Left hindlimb (tissue), 1 donor: Measurements from ENCODE around the gene NRDE2.

Experiments
- DNase-seq: peaks from one replicate; pipeline ENCODE4 v3.0.0-alpha.2; 2018

The NRDE2 gene, protein sequence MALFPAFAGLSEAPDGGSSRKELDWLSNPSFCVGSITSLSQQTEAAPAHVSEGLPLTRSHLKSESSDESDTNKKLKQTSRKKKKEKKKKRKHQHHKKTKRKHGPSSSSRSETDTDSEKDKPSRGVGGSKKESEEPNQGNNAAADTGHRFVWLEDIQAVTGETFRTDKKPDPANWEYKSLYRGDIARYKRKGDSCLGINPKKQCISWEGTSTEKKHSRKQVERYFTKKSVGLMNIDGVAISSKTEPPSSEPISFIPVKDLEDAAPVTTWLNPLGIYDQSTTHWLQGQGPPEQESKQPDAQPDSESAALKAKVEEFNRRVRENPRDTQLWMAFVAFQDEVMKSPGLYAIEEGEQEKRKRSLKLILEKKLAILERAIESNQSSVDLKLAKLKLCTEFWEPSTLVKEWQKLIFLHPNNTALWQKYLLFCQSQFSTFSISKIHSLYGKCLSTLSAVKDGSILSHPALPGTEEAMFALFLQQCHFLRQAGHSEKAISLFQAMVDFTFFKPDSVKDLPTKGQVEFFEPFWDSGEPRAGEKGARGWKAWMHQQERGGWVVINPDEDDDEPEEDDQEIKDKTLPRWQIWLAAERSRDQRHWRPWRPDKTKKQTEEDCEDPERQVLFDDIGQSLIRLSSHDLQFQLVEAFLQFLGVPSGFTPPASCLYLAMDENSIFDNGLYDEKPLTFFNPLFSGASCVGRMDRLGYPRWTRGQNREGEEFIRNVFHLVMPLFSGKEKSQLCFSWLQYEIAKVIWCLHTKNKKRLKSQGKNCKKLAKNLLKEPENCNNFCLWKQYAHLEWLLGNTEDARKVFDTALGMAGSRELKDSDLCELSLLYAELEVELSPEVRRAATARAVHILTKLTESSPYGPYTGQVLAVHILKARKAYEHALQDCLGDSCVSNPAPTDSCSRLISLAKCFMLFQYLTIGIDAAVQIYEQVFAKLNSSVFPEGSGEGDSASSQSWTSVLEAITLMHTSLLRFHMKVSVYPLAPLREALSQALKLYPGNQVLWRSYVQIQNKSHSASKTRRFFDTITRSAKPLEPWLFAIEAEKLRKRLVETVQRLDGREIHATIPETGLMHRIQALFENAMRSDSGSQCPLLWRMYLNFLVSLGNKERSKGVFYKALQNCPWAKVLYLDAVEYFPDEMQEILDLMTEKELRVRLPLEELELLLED

DNA sequence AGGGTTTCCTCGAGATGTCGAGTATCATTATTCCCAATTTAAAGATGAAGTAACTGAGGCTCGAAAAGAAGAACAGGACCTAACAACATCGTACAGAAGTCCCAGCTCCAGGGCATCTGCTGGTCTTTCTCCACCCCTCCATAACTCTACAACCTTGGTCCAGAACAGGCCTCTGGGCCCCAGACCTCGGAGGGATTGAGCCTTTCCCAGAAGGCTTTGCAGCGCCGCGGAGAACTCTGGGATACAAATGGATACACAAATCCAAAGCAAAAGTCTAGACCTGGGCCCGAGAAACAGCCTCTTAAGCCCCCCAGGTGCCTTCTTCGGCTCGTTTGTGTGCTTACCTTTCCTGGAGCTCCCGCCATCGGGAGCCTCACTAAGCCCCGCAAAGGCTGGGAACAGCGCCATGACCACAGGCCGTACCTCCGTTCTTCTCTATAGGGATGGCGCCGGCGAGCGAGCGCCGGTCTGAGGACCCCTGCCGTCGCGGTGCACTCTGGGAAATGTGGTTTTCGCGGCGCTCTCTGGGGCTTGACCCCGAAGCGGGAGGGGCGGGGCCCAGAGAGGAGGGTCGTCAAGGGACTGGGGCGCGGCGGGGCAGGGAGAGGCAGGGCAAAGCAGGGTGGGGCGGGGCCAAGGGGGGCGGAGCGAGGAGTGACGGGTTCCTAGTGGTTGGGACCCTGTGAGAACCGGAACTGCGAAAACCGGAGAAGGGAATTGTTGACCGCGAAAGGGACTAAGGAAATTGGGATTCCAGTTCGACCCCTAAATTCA is at the start of gene NRDE2:
NRDE2 (minus strand) TSS at position 445 of the 774 bp plus-strand sequence; CDS start at position 408, 37 bp downstream.
- peak; percentile 99 for DNase-seq

DNA sequence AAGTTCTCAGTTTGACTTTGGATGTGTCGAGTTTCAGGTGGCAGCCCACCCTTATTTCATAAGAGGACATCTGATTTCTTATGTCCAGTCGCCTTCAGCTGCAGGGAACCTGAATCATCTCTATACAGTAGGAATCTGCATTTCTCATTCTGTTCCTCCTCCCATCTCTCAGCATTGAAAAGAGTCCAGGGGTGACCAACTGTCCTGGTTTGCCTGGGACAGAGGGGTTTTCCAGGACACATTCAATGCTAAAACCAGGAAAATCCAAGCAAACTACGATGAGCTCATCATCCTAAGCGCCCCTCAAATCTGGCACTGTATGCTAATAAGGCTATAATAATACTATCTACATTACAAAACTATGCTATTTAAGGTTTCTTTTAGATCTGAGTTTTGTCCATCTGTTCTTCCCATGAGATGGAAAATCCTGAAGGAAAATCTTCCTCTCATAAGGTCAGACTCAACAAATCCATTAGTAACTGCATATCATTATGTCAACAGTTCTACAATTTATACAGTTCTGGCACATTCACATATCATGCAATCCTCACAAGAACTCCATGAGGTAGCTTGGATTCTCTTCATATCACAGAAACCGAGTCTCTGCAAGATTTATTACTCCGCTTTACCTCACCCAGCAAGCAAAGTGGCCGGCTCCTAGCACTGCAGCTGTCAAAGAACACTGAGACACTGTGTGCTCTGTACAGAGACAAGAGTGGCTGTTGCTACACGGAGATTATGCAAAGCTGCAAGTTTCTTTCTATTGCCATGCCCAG is 49.5 kb upstream of the NRDE2 start:
- DNase-seq, result peak; percentile 44

DNA sequence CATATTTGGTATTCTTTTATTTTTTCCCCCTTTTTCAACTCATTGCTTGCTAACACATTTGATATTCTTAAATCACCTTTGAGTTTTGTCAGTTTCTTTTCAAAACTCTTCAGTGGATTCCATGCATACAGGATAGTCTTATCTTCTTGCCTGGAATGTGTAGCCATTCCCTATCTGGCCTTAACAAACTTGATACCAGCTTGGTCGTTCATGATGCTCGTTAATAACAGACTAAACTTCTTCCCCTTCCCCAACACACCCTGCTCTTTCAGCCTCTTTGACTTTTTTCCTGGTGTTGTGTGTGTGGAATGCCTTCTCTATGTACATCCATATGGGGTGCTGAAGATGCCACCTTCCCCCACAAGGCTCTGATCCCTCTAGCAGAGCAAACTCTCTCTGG is 47.4 kb upstream of the NRDE2 start:
- DNase-seq, result no peak

DNA sequence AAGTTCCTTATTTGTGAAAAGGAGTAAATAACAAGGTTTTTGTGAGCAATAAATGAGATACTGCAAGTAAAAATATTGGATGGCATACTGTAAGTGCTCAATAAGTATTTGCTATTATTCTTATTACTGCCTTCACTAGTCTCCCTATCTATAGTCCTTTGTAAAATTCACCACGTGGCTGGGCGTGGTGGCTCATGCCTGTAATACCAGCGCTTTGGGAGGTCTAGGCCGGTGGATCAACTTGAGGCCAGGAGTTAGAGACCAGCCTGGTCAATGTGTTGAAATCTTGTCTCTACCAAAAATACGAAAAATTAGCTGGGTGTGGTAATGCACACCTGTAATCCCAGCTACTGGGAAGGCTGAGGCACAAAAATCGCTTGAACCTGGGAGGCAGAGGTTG is 46.5 kb upstream of the NRDE2 start:
- DNase-seq, result no peak

DNA sequence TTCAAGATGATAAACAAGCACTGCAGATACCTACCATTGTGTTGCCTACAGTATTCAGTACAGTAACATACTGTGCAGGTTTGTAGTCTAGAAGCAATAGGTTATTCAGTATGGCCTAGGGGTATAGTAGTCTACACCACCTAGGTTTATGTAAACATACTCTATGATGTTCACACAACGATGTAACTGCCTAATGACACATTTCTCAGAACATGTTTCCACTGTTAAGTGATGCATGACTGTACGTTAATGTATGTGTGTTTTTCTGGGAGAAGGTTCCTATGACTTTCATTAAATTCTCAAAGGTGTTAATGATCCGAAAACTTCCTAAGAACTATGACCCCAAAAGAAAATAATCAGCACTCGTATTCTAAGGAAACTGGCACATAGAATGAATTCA is 44.2 kb upstream of the NRDE2 start:
- DNase-seq, result no peak

DNA sequence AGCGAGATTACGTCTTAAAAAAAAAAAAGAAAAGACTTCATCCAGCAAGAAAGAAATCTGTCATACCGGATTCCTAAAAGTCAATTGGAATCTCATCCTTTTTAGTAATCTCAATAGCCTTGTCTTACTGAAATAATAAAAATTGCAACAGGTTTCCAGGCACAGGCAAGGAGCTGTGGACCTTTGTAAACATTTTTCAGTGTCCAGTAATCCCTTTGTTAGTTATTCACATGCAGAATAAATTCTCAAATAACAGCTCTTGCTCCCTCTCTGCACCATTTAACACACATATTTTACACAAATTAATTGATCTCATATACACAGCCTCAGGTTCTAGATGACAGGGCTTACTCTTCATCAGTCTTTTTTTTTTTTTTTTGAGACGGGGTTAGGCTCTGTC is 43.1 kb upstream of the NRDE2 start:
- DNase-seq, result no peak

DNA sequence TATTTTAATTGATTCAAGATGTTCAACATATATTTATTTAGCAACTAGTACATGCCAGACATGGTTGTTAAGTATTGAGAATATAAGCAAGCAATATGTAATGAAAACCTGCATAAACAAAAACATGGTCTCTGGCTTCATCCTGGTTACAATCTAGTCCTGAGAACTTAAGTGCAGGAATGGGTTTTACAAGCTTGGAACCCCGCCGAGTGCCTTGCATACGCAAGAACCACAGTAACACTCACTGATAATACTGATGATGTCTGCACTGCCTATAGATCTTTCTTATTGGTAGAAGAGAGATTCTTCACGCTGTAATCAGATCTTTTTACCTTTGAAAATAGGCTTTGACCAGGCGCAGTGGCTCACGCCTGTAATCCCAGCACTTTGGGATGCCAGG is 42.1 kb upstream of the NRDE2 start:
- no peak for DNase-seq

DNA sequence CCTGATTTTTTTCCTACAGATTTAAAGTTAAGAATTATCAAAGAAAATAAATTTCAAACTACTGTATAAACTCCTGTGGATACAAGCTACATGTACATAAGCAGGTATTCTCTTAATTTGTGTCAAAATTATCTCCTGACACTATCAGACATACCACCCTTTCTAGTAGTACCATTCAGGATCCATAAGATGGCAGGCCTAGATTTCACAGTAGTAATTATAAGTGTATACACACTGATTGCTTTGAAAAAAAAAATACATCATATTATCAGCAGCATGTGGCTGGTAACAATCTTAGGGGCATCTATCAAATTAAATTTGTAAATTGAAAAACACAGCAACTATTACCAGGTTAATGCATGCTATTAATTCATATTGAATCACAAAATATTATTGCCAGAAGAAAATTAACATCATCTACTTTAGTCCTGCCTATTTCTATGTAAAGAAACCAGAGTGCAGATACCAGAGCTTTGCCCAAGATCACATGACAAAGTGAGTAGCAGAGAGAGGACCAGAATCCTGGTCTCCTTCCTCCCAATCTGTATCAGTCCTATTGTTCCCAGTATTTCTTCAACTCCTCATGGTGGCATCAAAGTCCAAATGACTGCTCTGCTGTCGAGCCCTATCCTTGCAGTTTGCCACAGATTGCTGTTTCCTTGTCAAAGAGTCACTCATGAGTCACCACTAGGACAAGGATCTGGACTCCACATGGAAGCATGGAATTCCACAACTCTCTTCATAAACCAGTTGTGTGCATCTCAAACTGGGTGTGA is 37.4 kb upstream of the NRDE2 start:
- DNase-seq, result no peak

DNA sequence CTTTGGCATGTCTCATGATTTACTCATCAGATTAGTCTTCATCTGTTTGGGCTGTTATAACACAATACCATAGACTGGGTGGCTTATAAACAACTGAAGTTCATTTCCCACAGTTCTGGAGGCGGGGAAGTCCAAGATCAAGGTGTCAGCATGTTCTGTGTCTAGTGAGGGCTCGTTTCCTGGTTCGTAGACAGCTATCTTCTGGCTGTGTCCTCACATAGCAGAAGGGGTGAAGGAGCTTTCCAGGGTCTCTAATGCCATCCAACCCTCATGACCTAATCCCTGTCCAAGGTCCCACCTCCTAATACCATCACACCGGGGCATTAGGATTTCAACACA is 30.8 kb upstream of the NRDE2 start:
- no peak for DNase-seq

DNA sequence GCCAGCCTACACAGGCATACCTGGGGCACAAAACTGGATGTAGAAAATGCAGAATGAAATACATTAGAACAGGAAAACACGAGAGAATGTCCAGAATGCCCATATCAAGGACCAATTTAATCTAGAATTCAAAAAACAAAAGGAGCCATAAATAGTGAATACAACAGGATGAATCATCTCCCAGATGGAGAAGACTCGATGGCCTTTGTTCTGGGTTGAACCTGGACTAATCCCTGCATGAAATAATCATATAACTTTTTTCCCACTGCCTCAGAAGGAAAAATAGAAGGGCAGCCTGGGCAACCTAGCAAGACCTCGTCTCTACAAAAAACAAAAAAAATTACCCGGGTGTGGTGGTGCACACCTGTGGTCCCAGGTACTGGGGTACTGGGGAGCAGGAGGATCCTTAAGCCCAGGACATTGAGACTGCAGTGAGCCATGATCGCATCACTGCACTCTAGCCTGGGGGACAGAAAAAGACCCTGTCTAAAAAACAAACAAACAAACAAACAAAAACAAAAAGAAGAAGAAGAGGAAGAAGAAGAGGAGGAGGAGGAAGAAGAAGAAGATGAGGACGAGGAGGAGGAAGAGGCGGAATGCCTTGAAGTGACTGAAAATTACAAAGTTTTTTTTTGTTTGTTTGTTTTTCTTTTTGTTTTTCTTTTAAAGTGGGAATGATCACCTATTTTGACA is 30.3 kb upstream of the NRDE2 start:
- DNase-seq, result no peak

DNA sequence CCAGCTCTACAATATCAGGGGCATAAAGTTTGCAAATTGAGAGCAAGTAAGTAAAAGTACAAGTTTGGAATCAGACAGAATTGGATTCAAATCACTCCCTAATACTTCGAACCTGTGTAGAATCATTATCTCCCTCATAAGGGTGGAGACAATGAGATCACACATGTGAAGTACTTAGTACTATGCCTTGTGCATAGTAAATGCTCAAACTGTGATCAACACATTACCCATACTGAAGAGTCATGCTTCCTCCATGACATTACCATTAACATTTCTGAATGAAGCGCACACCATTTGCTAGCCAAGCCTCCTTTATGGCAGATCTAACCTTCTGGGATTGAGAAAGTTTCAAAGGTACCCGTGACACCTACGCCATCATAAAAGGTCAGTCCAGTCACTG is 26.6 kb upstream of the NRDE2 start:
- no peak for DNase-seq

DNA sequence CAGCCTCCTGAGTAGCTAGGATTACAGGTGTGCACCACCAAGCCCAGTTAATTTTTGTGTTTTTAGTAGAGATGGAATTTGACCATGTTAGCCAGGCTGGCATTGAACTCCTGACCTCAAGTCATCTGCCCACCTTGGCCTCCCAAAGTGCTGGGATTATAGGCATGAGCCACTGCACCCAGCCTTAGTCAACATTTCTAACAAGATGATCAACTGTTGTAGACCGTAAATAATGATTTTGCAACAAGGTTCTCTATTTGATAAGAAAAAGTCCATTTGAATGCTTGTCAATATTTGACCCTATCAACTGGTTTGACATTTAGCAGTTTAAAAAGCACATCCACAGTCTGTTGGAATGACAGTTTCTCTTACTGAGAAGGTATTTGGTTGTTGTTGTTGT is 25.2 kb upstream of the NRDE2 start:
- DNase-seq, result no peak

DNA sequence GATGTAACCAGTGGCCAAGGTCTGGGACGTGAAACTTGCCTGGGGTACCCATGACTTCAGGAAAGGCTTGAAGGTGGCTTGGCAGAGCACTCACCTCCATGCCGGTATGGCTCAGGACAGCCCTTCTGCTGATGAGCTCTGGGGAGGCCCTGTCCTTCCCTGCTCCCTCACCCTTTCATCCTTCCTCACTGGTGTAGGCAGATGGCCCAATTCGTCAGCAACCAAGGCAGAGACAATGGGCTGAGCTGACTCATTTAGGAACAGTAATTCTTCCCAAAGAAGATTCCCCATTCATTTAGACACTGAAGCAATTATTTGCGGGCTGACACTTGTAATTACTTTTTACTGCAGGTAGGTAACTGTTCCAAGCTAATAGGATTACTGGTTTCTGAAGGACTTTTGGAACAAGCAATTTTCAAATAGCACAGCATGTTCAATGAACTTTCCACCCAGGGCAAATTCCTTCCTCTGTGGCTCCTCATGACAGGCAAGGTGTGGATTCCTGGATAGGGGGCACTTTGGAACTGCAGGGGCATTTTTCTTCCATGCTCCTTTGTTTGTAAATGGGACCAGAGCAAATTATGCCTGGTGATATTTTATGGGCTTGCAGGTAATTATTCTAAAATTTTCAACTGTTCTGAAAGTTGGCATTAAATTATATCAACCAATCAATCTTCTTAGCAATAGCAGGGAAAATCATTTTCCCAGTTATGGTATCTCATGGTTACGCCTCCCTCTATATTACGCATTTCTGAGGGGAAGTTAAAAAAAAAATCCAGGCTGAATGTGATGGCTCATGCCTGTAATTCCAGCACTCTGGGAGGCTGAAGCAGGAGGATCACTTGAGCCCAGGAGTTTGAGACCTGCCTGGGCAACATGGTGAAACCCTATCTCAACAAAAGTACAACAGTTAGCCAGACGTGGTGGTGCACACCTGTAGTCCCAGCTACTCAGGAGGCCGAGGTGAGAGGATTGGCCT is 24.1 kb upstream of the NRDE2 start:
- no peak for DNase-seq

DNA sequence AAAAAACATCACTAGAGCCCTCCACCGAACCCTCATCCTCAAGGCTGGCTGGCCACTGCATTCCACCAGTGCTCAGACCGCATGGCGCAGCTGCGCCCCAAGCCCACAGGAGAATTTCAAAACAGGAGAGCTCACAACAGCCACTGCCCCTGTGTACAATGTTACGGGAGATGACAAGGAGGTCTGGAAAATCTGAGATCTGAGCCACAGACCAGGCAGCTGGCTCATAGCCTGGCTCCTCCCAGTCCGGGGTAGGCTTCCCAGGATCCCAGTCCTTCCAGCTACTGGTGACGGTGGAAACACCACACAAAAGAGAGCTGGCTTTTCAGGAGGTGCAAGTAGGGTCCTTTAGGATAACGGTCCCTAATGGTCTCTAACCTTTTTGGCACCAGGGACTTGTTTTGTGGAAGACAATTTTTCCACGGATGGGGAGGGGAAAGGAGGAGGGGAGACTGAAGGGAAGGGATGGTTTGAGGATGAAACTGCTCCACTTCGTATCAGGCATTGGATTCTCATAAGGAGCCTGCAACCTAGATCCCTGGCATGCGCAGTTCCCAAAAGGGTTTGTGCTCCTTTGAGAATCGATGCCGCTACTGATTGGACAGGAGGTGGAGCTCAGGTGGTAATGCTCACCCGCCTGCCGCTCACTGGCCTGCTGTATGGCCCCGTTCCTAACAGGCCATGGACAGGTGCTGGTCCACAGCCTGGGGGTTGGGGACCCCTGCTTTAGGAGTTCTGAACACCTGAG is 23.0 kb upstream of the NRDE2 start:
- peak; percentile 34 for DNase-seq

DNA sequence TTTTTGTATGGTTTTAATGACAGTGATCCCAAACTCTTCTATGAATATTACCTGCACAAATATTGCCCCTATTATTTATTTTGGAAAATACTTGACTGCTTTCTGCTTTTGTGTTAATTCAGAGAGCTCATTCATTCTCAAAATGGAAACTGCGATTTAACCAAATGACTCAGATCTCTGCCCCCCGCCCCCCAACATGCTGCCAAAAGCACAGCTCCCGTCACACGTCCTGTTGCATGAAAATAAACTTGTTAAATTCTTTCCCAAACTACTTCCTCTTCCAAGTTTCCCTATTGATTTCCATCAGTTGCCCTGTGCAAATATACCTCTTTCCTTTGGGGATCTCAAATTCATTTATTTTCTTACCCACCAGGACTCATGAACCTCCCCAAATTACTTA is 18.0 kb upstream of the NRDE2 start:
- DNase-seq, result no peak

DNA sequence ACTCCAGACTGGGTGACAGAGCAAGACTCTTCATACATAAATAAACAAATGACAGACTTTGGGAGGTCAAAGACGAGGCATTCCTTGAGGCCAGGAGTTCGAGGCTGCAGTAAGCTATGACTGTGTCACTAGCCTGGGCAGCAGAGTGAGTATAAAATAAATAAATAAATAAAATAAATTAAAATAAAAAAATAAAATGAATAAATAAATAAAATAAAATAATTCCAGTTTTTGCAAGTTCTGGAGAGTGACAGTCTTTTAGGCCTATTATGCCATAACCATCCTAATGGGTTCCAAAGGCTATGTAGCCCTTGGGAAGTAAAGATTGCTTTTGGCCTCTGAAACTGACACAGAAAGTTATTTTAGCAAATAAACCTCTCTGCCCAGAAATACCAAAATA is 16.5 kb upstream of the NRDE2 start:
- no peak for DNase-seq

DNA sequence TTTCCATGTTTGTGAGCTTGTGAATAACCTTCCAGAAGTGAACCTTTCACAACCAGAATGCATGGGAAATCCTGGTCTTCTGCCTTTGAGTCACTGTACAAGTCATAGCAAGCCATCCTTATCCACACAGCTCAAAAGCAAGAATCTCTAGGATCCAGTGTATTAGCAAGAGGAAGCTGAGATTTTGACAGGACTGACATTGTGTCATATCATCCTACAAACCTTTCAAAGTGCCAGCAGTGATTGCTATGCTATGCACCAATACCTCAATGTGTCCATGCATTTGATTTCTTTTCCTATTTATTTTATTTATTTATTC is 13.5 kb upstream of the NRDE2 start:
- DNase-seq, result no peak

DNA sequence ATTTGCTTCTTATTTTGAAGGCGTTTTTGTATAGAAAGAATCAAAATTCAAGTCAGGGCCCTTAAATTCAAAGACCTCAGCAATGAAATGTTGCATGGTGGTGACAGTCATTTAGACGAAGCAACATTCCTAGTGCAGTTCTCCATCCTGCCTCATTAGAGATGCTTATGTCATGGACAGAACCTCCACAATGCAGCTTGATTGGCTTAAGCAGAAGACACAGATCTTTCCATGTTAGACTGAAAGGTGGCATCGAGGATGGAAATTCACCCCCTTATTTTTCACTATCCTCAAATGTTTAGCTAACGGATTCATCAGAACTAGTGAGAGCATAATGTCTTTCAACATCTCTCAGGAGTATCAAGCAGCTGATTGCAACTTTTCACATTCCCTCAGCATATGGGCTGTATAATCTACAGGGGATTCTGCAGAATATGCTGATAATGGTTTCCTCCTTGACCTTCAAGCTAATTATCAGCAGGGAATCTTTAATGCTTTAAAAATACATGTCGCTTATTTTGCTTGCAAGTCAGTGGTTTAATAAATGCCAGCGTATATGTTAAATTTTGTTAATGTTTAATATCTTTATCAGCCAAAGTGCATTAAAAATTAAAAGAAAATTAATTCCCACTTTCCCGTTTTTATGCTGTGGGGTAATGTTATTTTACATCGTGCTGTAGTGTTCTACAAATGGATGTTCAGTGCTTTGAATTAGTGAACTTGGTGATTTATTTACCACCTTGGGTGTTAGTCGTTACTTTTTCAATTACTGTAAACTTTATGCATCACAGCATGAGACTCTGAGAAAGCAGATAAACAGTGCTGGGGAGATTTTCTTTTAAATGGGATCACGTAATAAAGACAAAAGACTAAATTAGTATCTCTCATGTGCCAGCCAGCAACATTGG is 12.8 kb upstream of the NRDE2 start:
- no peak for DNase-seq
